ENCODE measurements around the gene LYRM4. TPM values are rescaled to one million over a fixed set of nuclear protein-coding genes. Genes with fewer than 3 reads are reported as not detected.

The LYRM4 gene
- polyA plus RNA-seq, 2 of the 4 experiments (the other 2 are of a cell fraction) = 25.6 to 43.3 TPM

DNA sequence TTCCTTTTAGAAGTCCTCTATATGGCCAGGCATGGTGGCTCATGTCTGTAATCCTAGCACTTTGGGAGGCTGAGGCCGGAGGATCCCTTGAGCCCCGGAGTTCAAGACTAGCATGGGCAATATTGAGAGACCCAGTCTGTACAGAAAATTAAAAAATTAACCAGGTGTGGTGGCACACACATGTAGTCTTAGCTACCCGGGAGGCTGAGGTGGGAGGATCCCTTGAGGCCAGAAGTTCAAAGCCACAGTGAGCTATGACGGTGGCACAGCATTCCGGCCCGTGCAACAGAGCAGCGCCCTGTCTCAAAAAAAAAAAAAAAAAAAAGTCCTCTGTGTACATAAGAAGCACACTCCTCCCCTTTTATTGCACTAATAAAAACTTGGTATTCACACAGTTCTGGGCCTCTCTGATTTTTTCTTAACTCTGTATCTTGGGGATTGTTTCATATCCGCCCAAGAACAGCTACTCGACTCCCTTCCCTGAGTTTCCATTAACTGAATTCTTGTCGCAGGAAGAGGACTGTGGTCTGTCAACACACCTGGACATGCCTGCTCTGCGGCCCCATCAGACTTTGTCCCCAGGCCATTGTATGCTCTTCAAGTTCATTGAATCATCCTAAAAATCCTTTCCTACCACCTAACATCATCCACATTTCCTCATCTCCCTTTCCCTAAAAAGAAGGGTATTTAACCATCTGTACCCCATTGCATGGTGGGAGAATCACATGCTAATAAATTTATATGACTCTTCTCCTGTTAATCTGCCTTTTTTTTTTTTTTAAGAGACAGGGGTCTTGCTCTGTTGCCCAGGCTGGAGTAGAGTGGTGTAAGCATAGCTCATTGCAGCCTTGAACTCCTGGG is 201.5 kb downstream of the LYRM4 start:
- TF ChIP-seq RAD21 (conservative IDR thresholded peaks at IDR 0.05 in 1 of 2, IDR thresholded peaks at IDR 0.05 in 1 of 2) (no peak), SMC3 (IDR thresholded peaks at IDR 0.05) (no peak), KDM1A (IDR thresholded peaks at IDR 0.05; ENCODE audit: low read depth) (no peak)
- TF ChIP-seq, protein P1, sequence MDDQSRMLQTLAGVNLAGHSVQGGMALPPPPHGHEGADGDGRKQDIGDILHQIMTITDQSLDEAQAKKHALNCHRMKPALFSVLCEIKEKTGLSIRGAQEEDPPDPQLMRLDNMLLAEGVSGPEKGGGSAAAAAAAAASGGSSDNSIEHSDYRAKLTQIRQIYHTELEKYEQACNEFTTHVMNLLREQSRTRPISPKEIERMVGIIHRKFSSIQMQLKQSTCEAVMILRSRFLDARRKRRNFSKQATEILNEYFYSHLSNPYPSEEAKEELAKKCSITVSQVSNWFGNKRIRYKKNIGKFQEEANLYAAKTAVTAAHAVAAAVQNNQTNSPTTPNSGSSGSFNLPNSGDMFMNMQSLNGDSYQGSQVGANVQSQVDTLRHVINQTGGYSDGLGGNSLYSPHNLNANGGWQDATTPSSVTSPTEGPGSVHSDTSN (IDR thresholded peaks at IDR 0.05) = no peak
- Histone ChIP-seq H3K9me3 (no peaks in the 10 kb centered on the region), H3K4me3 (no peak overlapping the region), H3K4me2 (no peak overlapping the region), H3K4me1 (no peaks in the 10 kb centered on the region), H3K27ac (no peak overlapping the region)
- no peak for FAIRE-seq
- no peak for DNase-seq (ENCODE audit: low read depth in 1 of 2, low spot score in 1 of 2)
- ChIA-PET CTCF (interaction anchor here (0.6 to 1.1 kb wide), 2 partner anchors 84 to 657 kb away, joined by 4 read pairs; no protein-coding TSS in a partner anchor), POLR2A (no interaction called here)
- 79% methylated on average over 11 of the region's 11 CpGs for whole genome bisulfite sequencing (ENCODE audit: missing lambda C conversion rate)
- no peak for ATAC-seq

Small RNA genes lying within 50 kb of the gene (small RNA-seq; reads per million reads assigned to genes)
- 0 to 7.4 (median 4.3) reads per million in 6 experiments for gene MIR3691

Other genes with a start within 250 kb of the LYRM4 start
- 0.21 and 0.33 TPM in 2 replicates for gene PPP1R3G, start 175.6 kb downstream of the LYRM4 start, polyA plus RNA-seq (2011; rRNA removed)
- gene PPP1R3G, start 175.6 kb downstream of the LYRM4 start, polyA plus RNA-seq (2017; fragmentation: RNase III; extraction: RNeasy Plus Mini Kit Qiagen cat#74134 plus additional on column Dnase treatment) = 0.49 to 0.76 TPM (median 0.72 TPM) in 3 replicates
- 17.5 and 17.9 TPM in 2 replicates for gene FARS2, start 563 bp upstream of the LYRM4 start, polyA plus RNA-seq (2011; rRNA removed)
- 12.6 to 13.6 TPM (median 12.9 TPM) in 3 replicates for gene FARS2, start 563 bp upstream of the LYRM4 start, polyA plus RNA-seq (2017; fragmentation: RNase III; extraction: RNeasy Plus Mini Kit Qiagen cat#74134 plus additional on column Dnase treatment)

All from A549 (cell line).